Thoracic aorta (tissue), 2 donors: Measurements from ENCODE around the gene EIF2S2. TPM values are rescaled to one million over a fixed set of nuclear protein-coding genes. Genes with fewer than 3 reads are reported as not detected.

Experiments used
- ATAC-seq: fragments of 150-250 bp; one replicate; pipeline ENCODE4 v1.8.0; 2017; ENCODE audit warnings: low read depth; ENCODE audit not compliant: insufficient number of reproducible peaks, low FRiP score
- DNase-seq: peaks from one replicate; pipeline ENCODE4 v3.0.0-alpha.2; 2020; ENCODE audit warnings: low spot score
- H3K27ac ChIP-seq, 2 donors: fragments of 200-600 bp; sonication (generic); 1 replicate in 1 of 2; 2 replicates in 1 of 2; pipeline ENCODE4 v1.5.1; 2016; ENCODE audit warnings: mild to moderate bottlenecking in 2 of 2, moderate library complexity in 2 of 2
- H3K27me3 ChIP-seq: fragments of 200-600 bp; sonication (generic); replicated peaks from 2 replicates; pipeline ENCODE4 v1.6.0; 2016; ENCODE audit warnings: mild to moderate bottlenecking; ENCODE audit not compliant: insufficient read depth
- H3K36me3 ChIP-seq: fragments of 200-600 bp; sonication (generic); one replicate; pipeline ENCODE4 v1.5.1; 2016
- H3K4me1 ChIP-seq, 2 donors: fragments of 200-600 bp; sonication (generic); 1 replicate in 1 of 2; 2 replicates in 1 of 2; pipeline versions ENCODE4 v1.5.1 to v1.6.0; 2016; ENCODE audit warnings: low read depth in 2 of 2, mild to moderate bottlenecking in 1 of 2; ENCODE audit not compliant: control insufficient read depth in 1 of 2
- H3K4me3 ChIP-seq: fragments of 200-600 bp; sonication (generic); 2 replicates; pipeline ENCODE4 v1.5.1; 2016; ENCODE audit warnings: mild to moderate bottlenecking
- H3K9me3 ChIP-seq: fragments of 200-600 bp; sonication (generic); 2 replicates; pipeline ENCODE4 v1.5.1; 2016
- CTCF ChIP-seq: fragments of 200-600 bp; sonication (generic); IDR thresholded peaks from one replicate; pipeline ENCODE4 v1.5.1; 2019; ENCODE audit warnings: antibody characterized with exemption
- total RNA-seq, 2 donors: library from RNA; depleted of rRNA; stranded (reverse); fragments of >200 nt; gene quantifications; one replicate each; pipeline versions ENCODE4 v1.1.0 to v1.2.3, GENCODE V29; 2016

The EIF2S2 gene
- total RNA-seq, 2 donors from 2014 or later, result 24.6 to 35.8 TPM

- Histone ChIP-seq H3K9me3 (no peaks in the 10 kb centered on the region), H3K36me3 (peaks cover 60% of the 10 kb centered on the region), H3K4me1 (no peaks in the 10 kb centered on the region), H3K27ac (no peak overlapping the region), H3K27me3 (no peaks in the 10 kb centered on the region), H3K4me3 (no peak overlapping the region)
- ATAC-seq (no peak), DNase-seq (no peak)
- TF ChIP-seq CTCF, result no peak
Measured at GRCh38 chr20:34098570-34098969, 13.5 kb downstream of the EIF2S2 start.

- Histone ChIP-seq H3K27ac (no peak overlapping the region), H3K36me3 (peaks cover 64% of the 10 kb centered on the region), H3K27me3 (no peaks in the 10 kb centered on the region), H3K9me3 (no peaks in the 10 kb centered on the region), H3K4me1 (no peaks in the 10 kb centered on the region), H3K4me3 (no peak overlapping the region)
- DNase-seq (no peak), ATAC-seq (no peak)
- no peak for TF ChIP-seq CTCF
Measured at GRCh38 chr20:34096699-34097444, 15.2 kb downstream of the EIF2S2 start.

GRCh38 chr20:34095825-34096224 lies 16.2 kb downstream of the EIF2S2 start:
- peaks cover 55% of the 10 kb centered on the region for H3K36me3 ChIP-seq
- H3K9me3 ChIP-seq, result no peaks in the 10 kb centered on the region
- ATAC-seq (no peak), DNase-seq (no peak)
- H3K27me3 ChIP-seq, result no peaks in the 10 kb centered on the region
- no peak for TF ChIP-seq CTCF
- H3K27ac ChIP-seq, result no peak overlapping the region
- no peak overlapping the region for H3K4me3 ChIP-seq
- H3K4me1 ChIP-seq, result no peaks in the 10 kb centered on the region

- H3K36me3 ChIP-seq, result peaks cover 60% of the 10 kb centered on the region
- ATAC-seq, result no peak
- TF ChIP-seq CTCF, result no peak
Measured at GRCh38 chr20:34093895-34094294, 18.1 kb downstream of the EIF2S2 start.

GRCh38 chr20:34091637-34092200 lies 20.3 kb downstream of the EIF2S2 start:
- H3K36me3 ChIP-seq, result peaks cover 54% of the 10 kb centered on the region
- no peaks in the 10 kb centered on the region for H3K4me1 ChIP-seq
- no peak for TF ChIP-seq CTCF
- ATAC-seq, result no peak
- H3K27ac ChIP-seq, result no peak overlapping the region
- H3K27me3 ChIP-seq, result no peaks in the 10 kb centered on the region
- no peaks in the 10 kb centered on the region for H3K9me3 ChIP-seq
- DNase-seq, result no peak
- H3K4me3 ChIP-seq, result no peak overlapping the region

More at GRCh38 chr20:34093895-34094294, 18.1 kb downstream of the EIF2S2 start:
- Histone ChIP-seq H3K27me3 (no peaks in the 10 kb centered on the region), H3K27ac (no peak overlapping the region), H3K4me1 (no peaks in the 10 kb centered on the region), H3K9me3 (no peaks in the 10 kb centered on the region), H3K4me3 (no peak overlapping the region)
- DNase-seq, result no peak
